ENCODE measurements around the gene DBI. TPM values are rescaled to one million over a fixed set of nuclear protein-coding genes. Genes with fewer than 3 reads are reported as not detected.

Gene DBI
- total RNA-seq, 1 experiment from 2014 or later: 253 TPM

DNA sequence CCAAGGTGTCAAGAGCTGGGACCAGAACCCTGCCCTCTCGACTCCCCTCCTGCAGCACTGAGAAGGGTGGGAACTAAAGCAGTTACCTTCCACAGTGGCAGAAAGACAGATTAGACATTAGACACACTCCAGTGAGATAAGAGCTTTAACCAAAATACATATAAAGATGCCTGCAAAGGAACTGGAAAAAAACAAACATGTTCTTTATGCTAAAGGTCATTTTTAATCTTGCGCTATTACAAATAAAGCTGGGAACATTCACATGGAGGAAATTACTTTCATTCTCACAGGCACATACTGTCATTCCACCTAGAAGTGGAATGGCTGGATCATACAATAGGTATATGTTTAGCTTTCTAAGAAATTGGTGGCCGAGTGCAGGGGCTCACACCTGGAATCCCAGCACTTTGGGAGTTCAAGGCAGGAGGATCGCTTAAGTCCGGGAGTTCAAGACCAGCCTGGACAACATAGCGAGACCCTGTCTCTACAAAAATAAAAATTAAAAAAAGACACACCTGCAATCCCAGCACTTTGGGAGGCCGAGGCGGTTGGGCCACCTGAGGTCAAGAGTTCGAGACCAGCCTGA is 42.0 kb upstream of the DBI start:
- no peak overlapping the region for H3K4me3 ChIP-seq (ENCODE audit: low read depth in 2 of 2, low read length in 2 of 2)
- H3K27ac ChIP-seq (ENCODE audit: low read length): no peak overlapping the region
- no peaks in the 10 kb centered on the region for H3K4me1 ChIP-seq (ENCODE audit: control insufficient read depth, insufficient read depth, low read length)
- no TSS peak for BruUV-seq (replicated peaks)
- intact Hi-C loops (cut with micrococcal nuclease; ENCODE audit: unreplicated experiment): no loop called here
- ChIA-PET CTCF (interaction anchor here (0.7 kb wide), 1 partner anchor 127 kb away, joined by 3 read pairs; no protein-coding TSS in a partner anchor), POLR2A (no interaction called here)
- ATAC-seq: no peak
- H3K27me3 ChIP-seq (ENCODE audit: control insufficient read depth, insufficient read depth, low read length): no peaks in the 10 kb centered on the region
- in situ Hi-C loops (cut with HindIII; ENCODE audit: low pct_unique_long_range_greater_than_20kb, low sequenced_read_pairs): no loop called here
- DNase-seq (ENCODE audit: low read depth, low spot score): no peak
- H3K9me3 ChIP-seq (ENCODE audit: control insufficient read depth, insufficient read depth, low read depth, low read length): no peaks in the 10 kb centered on the region
- no peak for TF ChIP-seq POLR2AphosphoS5 (IDR thresholded peaks at IDR 0.05; ENCODE audit: low read depth, low read length)
- TF ChIP-seq SIN3A (IDR thresholded peaks at IDR 0.05; ENCODE audit: borderline replicate concordance, insufficient read depth, low read depth, low read length): no peak
- TF ChIP-seq, protein P1, sequence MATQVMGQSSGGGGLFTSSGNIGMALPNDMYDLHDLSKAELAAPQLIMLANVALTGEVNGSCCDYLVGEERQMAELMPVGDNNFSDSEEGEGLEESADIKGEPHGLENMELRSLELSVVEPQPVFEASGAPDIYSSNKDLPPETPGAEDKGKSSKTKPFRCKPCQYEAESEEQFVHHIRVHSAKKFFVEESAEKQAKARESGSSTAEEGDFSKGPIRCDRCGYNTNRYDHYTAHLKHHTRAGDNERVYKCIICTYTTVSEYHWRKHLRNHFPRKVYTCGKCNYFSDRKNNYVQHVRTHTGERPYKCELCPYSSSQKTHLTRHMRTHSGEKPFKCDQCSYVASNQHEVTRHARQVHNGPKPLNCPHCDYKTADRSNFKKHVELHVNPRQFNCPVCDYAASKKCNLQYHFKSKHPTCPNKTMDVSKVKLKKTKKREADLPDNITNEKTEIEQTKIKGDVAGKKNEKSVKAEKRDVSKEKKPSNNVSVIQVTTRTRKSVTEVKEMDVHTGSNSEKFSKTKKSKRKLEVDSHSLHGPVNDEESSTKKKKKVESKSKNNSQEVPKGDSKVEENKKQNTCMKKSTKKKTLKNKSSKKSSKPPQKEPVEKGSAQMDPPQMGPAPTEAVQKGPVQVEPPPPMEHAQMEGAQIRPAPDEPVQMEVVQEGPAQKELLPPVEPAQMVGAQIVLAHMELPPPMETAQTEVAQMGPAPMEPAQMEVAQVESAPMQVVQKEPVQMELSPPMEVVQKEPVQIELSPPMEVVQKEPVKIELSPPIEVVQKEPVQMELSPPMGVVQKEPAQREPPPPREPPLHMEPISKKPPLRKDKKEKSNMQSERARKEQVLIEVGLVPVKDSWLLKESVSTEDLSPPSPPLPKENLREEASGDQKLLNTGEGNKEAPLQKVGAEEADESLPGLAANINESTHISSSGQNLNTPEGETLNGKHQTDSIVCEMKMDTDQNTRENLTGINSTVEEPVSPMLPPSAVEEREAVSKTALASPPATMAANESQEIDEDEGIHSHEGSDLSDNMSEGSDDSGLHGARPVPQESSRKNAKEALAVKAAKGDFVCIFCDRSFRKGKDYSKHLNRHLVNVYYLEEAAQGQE (IDR thresholded peaks at IDR 0.05; ENCODE audit: insufficient read depth in 1 of 2, low read depth in 2 of 2, low read length in 1 of 2): no peak
- TF ChIP-seq, protein P2, sequence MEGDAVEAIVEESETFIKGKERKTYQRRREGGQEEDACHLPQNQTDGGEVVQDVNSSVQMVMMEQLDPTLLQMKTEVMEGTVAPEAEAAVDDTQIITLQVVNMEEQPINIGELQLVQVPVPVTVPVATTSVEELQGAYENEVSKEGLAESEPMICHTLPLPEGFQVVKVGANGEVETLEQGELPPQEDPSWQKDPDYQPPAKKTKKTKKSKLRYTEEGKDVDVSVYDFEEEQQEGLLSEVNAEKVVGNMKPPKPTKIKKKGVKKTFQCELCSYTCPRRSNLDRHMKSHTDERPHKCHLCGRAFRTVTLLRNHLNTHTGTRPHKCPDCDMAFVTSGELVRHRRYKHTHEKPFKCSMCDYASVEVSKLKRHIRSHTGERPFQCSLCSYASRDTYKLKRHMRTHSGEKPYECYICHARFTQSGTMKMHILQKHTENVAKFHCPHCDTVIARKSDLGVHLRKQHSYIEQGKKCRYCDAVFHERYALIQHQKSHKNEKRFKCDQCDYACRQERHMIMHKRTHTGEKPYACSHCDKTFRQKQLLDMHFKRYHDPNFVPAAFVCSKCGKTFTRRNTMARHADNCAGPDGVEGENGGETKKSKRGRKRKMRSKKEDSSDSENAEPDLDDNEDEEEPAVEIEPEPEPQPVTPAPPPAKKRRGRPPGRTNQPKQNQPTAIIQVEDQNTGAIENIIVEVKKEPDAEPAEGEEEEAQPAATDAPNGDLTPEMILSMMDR (IDR thresholded peaks at IDR 0.05): no peak
- TF ChIP-seq TCF7L2 (IDR thresholded peaks at IDR 0.05; ENCODE audit: low read depth, low read length): no peak
- no peaks in the 10 kb centered on the region for H3K36me3 ChIP-seq (ENCODE audit: control insufficient read depth, insufficient read depth, low read length)

- Histone ChIP-seq H3K4me1 (ENCODE audit: control insufficient read depth, insufficient read depth, low read length) (no peaks in the 10 kb centered on the region), H3K36me3 (ENCODE audit: control insufficient read depth, insufficient read depth, low read length) (no peaks in the 10 kb centered on the region), H3K9me3 (ENCODE audit: control insufficient read depth, insufficient read depth, low read depth, low read length) (no peaks in the 10 kb centered on the region), H3K27ac (ENCODE audit: low read length) (no peak overlapping the region), H3K4me3 (ENCODE audit: low read depth in 2 of 2, low read length in 2 of 2) (no peak overlapping the region), H3K27me3 (ENCODE audit: control insufficient read depth, insufficient read depth, low read length) (no peaks in the 10 kb centered on the region)
- TF ChIP-seq SIN3A (IDR thresholded peaks at IDR 0.05; ENCODE audit: borderline replicate concordance, insufficient read depth, low read depth, low read length) (no peak), POLR2AphosphoS5 (IDR thresholded peaks at IDR 0.05; ENCODE audit: low read depth, low read length) (no peak), TCF7L2 (IDR thresholded peaks at IDR 0.05; ENCODE audit: low read depth, low read length) (no peak)
- TF ChIP-seq, protein P1 (IDR thresholded peaks at IDR 0.05; ENCODE audit: insufficient read depth in 1 of 2, low read depth in 2 of 2, low read length in 1 of 2): no peak
- TF ChIP-seq, protein P2 (IDR thresholded peaks at IDR 0.05): no peak
- ATAC-seq: no peak
- no peak for DNase-seq (ENCODE audit: low read depth, low spot score)
- CTCF ChIA-PET: interaction anchor here (0.6 kb wide), 1 partner anchor 138 kb away, joined by 4 read pairs; no protein-coding TSS in a partner anchor
- POLR2A ChIA-PET: interaction anchor here (0.7 kb wide), 1 partner anchor 83 kb away, joined by 3 read pairs; no protein-coding TSS in a partner anchor
- BruUV-seq (replicated peaks): no TSS peak
- intact Hi-C loops (cut with micrococcal nuclease; ENCODE audit: unreplicated experiment) (no loop called here), in situ Hi-C loops (cut with HindIII; ENCODE audit: low pct_unique_long_range_greater_than_20kb, low sequenced_read_pairs) (no loop called here)
Measured at GRCh38 chr2:119326938-119327337, 39.8 kb upstream of the DBI start.
